ENCODE results near the gene TEPSIN.
A peak's percentile ranks its signal among the peaks of the same experiment; 100 is the strongest.

The TEPSIN gene

GRCh38 chr17:81182596-81182995, 56.3 kb downstream of the TEPSIN start:
- no peak overlapping the region for H3K9ac ChIP-seq
- H3K27ac ChIP-seq: no peak overlapping the region
- H4K20me1 ChIP-seq: peaks cover 10% of the 10 kb centered on the region; the same call in 1 of the 2 replicates
- peaks cover 45% of the 10 kb centered on the region for H3K4me1 ChIP-seq
- H3K4me3 ChIP-seq: no peak overlapping the region
- H3K36me3 ChIP-seq: 0 out of 2 replicates have a peak, but pooled peaks cover 4% of the 10 kb centered on the region
- H3K4me2 ChIP-seq: no peak overlapping the region
- peaks cover 9% of the 10 kb centered on the region; the same call in 1 of the 2 replicates for H3K27me3 ChIP-seq
- H3K9me3 ChIP-seq: no peaks in the 10 kb centered on the region
- TF ChIP-seq Cebpa-rat (IDR thresholded peaks at IDR 0.05): no peak

DNA sequence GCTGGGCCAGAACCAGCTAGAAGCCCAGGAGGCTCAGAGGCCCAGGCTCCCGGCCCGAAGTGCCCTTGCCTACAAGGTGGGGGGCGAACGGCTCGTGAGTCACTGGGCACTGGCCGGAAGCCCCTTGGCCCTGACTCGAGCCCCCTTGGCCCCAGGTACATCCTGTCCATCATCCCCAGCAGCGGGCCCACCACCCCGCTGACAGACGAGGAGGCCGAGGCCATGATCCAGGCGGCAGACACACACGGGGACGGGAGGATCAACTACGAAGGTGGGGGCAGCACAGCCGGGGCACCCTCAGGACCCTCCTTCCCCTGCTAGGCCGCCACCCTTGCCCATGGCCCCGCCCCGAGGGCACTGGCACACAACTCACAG, 57.1 kb downstream of the TEPSIN start:
- no peak overlapping the region for H3K4me3 ChIP-seq
- no peak overlapping the region for H3K27ac ChIP-seq
- no peak for TF ChIP-seq Cebpa-rat (IDR thresholded peaks at IDR 0.05)
- H3K27me3 ChIP-seq: peaks cover 9% of the 10 kb centered on the region; the same call in 1 of the 2 replicates
- no peak overlapping the region for H3K4me2 ChIP-seq
- no peaks in the 10 kb centered on the region for H3K9me3 ChIP-seq
- peaks cover 43% of the 10 kb centered on the region for H3K4me1 ChIP-seq
- no peaks in the 10 kb centered on the region for H3K36me3 ChIP-seq
- H3K9ac ChIP-seq: no peak overlapping the region
- H4K20me1 ChIP-seq: peaks cover 10% of the 10 kb centered on the region; the same call in 1 of the 2 replicates

GRCh38 chr17:81180836-81181810, 57.7 kb downstream of the TEPSIN start:
- no peaks in the 10 kb centered on the region for H3K9me3 ChIP-seq
- no peak overlapping the region; the same call in 1 of the 2 replicates for H3K27ac ChIP-seq
- peaks cover 43% of the 10 kb centered on the region for H3K4me1 ChIP-seq
- peaks cover 10% of the 10 kb centered on the region; the same call in 1 of the 2 replicates for H4K20me1 ChIP-seq
- H3K4me3 ChIP-seq: no peak overlapping the region
- H3K9ac ChIP-seq: no peak overlapping the region
- no peak for TF ChIP-seq Cebpa-rat (IDR thresholded peaks at IDR 0.05)
- peaks cover 9% of the 10 kb centered on the region; the same call in 1 of the 2 replicates for H3K27me3 ChIP-seq
- peak overlapping the region; percentile 91 for H3K4me2 ChIP-seq
- no peaks in the 10 kb centered on the region for H3K36me3 ChIP-seq

DNA sequence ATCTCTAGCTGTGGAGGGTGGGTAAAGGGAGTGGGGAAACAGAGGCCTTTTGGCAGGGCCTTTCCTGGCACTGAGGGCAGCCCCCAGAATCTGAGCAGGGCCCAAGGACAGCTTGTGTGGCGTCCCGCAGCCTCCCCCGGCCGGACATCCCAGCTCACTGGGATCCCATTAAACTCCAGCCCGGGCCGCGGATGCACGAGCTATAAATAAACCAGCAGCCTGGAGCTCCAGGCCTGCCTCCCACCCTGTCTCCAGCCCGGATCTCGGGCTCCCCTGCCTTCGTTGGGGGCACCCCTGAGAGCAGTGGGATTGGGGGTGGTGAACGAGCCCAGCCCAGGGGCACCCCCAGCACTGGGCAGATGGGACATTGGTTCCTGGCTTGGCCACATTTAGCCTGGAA, 59.0 kb downstream of the TEPSIN start:
- Histone ChIP-seq H3K27me3 (peaks cover 9% of the 10 kb centered on the region; the same call in 1 of the 2 replicates), H3K9ac (peak overlapping the region; percentile 48), H3K4me3 (no peak overlapping the region)

DNA sequence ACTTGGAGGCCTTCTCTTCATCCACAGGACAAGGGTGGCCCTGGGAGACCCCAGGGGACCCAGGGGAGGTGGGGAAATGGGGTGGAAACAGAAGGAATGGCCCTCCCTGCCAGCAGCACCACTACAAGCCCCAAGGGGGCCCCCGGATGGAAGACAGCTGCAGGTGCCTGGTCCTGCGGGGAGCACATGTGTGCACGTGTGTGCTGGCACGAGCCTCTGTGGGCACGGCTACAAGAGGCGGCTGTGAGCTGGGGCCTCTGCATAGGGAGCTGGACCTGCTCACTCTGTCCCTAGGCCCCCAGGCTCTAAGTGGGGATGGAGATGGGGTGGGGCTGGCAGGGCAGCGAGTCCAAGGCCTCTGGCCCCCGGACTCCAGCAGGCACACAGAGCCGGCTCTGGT, 59.6 kb downstream of the TEPSIN start:
- Histone ChIP-seq H3K4me1 (peaks cover 43% of the 10 kb centered on the region), H4K20me1 (peaks cover 10% of the 10 kb centered on the region; the same call in 1 of the 2 replicates), H3K27me3 (peaks cover 6% of the 10 kb centered on the region; the same call in 1 of the 2 replicates), H3K36me3 (no peaks in the 10 kb centered on the region), H3K4me2 (peak overlapping the region; percentile 91), H3K4me3 (no peak overlapping the region; the same call in 1 of the 2 replicates), H3K9ac (peak overlapping the region; percentile 48), H3K9me3 (peaks cover 8% of the 10 kb centered on the region), H3K27ac (peak overlapping the region; percentile 65)
- TF ChIP-seq Cebpa-rat (IDR thresholded peaks at IDR 0.05): no peak

More for the DNA sequence above, 59.0 kb downstream of the TEPSIN start:
- peak overlapping the region; percentile 65 for H3K27ac ChIP-seq
- TF ChIP-seq Cebpa-rat (IDR thresholded peaks at IDR 0.05): no peak
- H4K20me1 ChIP-seq: peaks cover 10% of the 10 kb centered on the region; the same call in 1 of the 2 replicates
- peaks cover 8% of the 10 kb centered on the region for H3K9me3 ChIP-seq
- no peaks in the 10 kb centered on the region for H3K36me3 ChIP-seq
- H3K4me2 ChIP-seq: peak overlapping the region; percentile 91
- H3K4me1 ChIP-seq: peaks cover 43% of the 10 kb centered on the region
